K562 (cell line): ENCODE data around the gene B3GNT4. TPM values are rescaled to one million over a fixed set of nuclear protein-coding genes. Genes with fewer than 3 reads are reported as not detected.

Experiments used
- ATAC-seq: fragments of 200-7000 bp; cut with Tn5 transposase; 3 replicates; pipeline ENCODE4 v1.9.1; 2020; ENCODE audit warnings: moderate library complexity
- BruUV-seq: library from RNA; stranded (reverse); fragments of 400-500 nt; replicated peaks from 2 replicates; lab custom pipeline; 2021; lab: Mats Ljungman, UMichigan
- CTCF ChIA-PET: fragments of 300-600 bp; formaldehyde crosslinking; extraction: SDS; loops from one replicate; lab custom pipeline; 2021; ENCODE audit warnings: low intra/inter-chr PET ratio; lab: Yijun Ruan, JAX
- POLR2A ChIA-PET: fragments of 300-600, 350-650 bp; sonication (Branson Sonifier 250); formaldehyde crosslinking; extraction: SDS; loops from one replicate; lab custom pipeline; 2021; ENCODE audit warnings: antibody characterized with exemption, inconsistent platforms; lab: Yijun Ruan, JAX
- DNase-seq, 4 experiments: peaks; one replicate each; pipeline versions ENCODE4 v3.0.0 to v3.0.0-alpha.2; 2011 to 2018; ENCODE audit warnings: low spot score in 3 of 4, mixed read lengths in 3 of 4; ENCODE audit errors: extremely low read depth in 1 of 4
- FAIRE-seq: peaks from 2 replicates; lab custom pipeline; 2011; peaks lifted over from hg19 to GRCh38; lab: Jason Lieb, UNC
- H2AFZ ChIP-seq: 2 replicates; pipeline ENCODE4 v1.6.0; 2011; ENCODE audit warnings: low read depth, low read length, control low read depth, inconsistent platforms
- H3K27ac ChIP-seq: fragments of 200-600 bp; 3 replicates; pipeline ENCODE4 v1.8.0; 2011; ENCODE audit warnings: low read depth, mild to moderate bottlenecking, control low read depth, inconsistent platforms, low read length, moderate library complexity, mixed read lengths; ENCODE audit errors: extremely low read depth
- H3K27me3 ChIP-seq, 2 experiments: fragments of 300-600 bp in 1 of 2; 2 replicates in 1 of 2; 3 replicates in 1 of 2; pipeline versions ENCODE4 v1.6.0 to v1.8.0; 2011; ENCODE audit warnings: inconsistent platforms in 2 of 2, low read length in 2 of 2, mild to moderate bottlenecking in 1 of 2, mixed read lengths in 1 of 2, moderate library complexity in 1 of 2; ENCODE audit not compliant: control insufficient read depth in 2 of 2, insufficient read depth in 2 of 2
- H3K36me3 ChIP-seq: fragments of 300-600 bp; 3 replicates; pipeline ENCODE4 v1.8.0; 2011; ENCODE audit warnings: mild to moderate bottlenecking, low read length, inconsistent platforms; ENCODE audit not compliant: control insufficient read depth, insufficient read depth
- H3K4me1 ChIP-seq, 2 experiments: fragments of 200-600 bp in 1 of 2; replicated peaks in 1 of 2; 2 replicates in 1 of 2; 3 replicates in 1 of 2; pipeline versions ENCODE4 v1.5.1 to v1.8.0; 2011; ENCODE audit warnings: inconsistent platforms in 2 of 2, low read length in 2 of 2, mild to moderate bottlenecking in 1 of 2, mixed read lengths in 1 of 2, moderate library complexity in 1 of 2; ENCODE audit not compliant: control insufficient read depth in 2 of 2, insufficient read depth in 2 of 2
- H3K4me2 ChIP-seq: 2 replicates; pipeline ENCODE4 v1.6.1; 2011; ENCODE audit warnings: low read length, control low read depth, inconsistent platforms, mixed read lengths; ENCODE audit not compliant: insufficient read depth
- H3K4me3 ChIP-seq: fragments of 200-600 bp; sonication (generic), shearing (Covaris generic); 2 replicates; pipeline ENCODE4 v1.5.1; 2016; ENCODE audit warnings: control low read depth, inconsistent platforms
- H3K79me2 ChIP-seq: fragments of 200-600 bp; 3 replicates; pipeline ENCODE4 v1.8.0; 2011; ENCODE audit warnings: low read length, inconsistent platforms; ENCODE audit not compliant: control insufficient read depth, insufficient read depth
- H3K9ac ChIP-seq, 2 experiments: 2 replicates each; pipeline versions ENCODE4 v1.6.0 to v1.6.1; 2011; ENCODE audit warnings: low read depth in 2 of 2, low read length in 2 of 2, control low read depth in 1 of 2, inconsistent platforms in 1 of 2, mild to moderate bottlenecking in 1 of 2, mixed read lengths in 1 of 2; ENCODE audit not compliant: insufficient read depth in 1 of 2
- H3K9me1 ChIP-seq: one replicate; pipeline ENCODE4 v1.6.0; 2011; ENCODE audit warnings: inconsistent platforms, mild to moderate bottlenecking, low read length, moderate library complexity; ENCODE audit not compliant: control insufficient read depth, insufficient read depth
- H3K9me3 ChIP-seq: replicated peaks from 2 replicates; pipeline ENCODE4 v1.5.1; 2011; ENCODE audit warnings: low read depth, low read length, inconsistent platforms; ENCODE audit not compliant: control insufficient read depth, insufficient read depth
- H4K20me1 ChIP-seq: replicated peaks from 2 replicates; pipeline ENCODE4 v1.6.1; 2011; ENCODE audit warnings: low read length, inconsistent platforms, mixed read lengths; ENCODE audit not compliant: control insufficient read depth, insufficient read depth
- ARNT ChIP-seq, 2 experiments: fragments of 450-650 bp; IDR thresholded peaks; 2 replicates each; pipeline ENCODE4 v1.6.1; 2016; ENCODE audit warnings: mild to moderate bottlenecking in 1 of 2
- CBX5 ChIP-seq: IDR thresholded peaks from 2 replicates; pipeline ENCODE4 v1.6.1; 2014; ENCODE audit warnings: low read depth, borderline replicate concordance
- CGGBP1 ChIP-seq: fragments of 250-450 bp; sonication (Bioruptor Pico); IDR thresholded peaks from 2 replicates; pipeline ENCODE4 v1.9.0; 2021; ENCODE audit warnings: mild to moderate bottlenecking
- ESRRB ChIP-seq: fragments of 250-450 bp; sonication (Bioruptor Pico); IDR thresholded peaks from 2 replicates; pipeline ENCODE4 v1.5.0; 2020; ENCODE audit warnings: mild to moderate bottlenecking, moderate library complexity, borderline replicate concordance
- HDAC2 ChIP-seq: fragments of 450-650 bp; IDR thresholded peaks from 2 replicates; pipeline ENCODE4 v1.6.1; 2016; ENCODE audit warnings: mild to moderate bottlenecking
- HNRNPH1 ChIP-seq: fragments of 200-400 bp; formaldehyde crosslinking; optimal IDR thresholded peaks from 2 replicates; pipeline ENCODE3; 2017; ENCODE audit warnings: low read depth, mild to moderate bottlenecking, low read length, moderate library complexity
- KLF16 ChIP-seq: IDR thresholded peaks from 2 replicates; pipeline ENCODE4 v1.6.1; 2016; ENCODE audit warnings: antibody characterized with exemption
- POLR2A ChIP-seq: fragments of 450-650 bp; conservative IDR thresholded peaks from 2 replicates; pipeline ENCODE4 v1.6.1; 2016
- RBM25 ChIP-seq: fragments of 200-400 bp; formaldehyde crosslinking; IDR thresholded peaks from 2 replicates; pipeline ENCODE4 v1.6.1; 2018; ENCODE audit warnings: low read length, low read depth, moderate library complexity; ENCODE audit not compliant: severe bottlenecking
- ZFP36 ChIP-seq: fragments of 150-350 bp; IDR thresholded peaks from 2 replicates; pipeline ENCODE4 v1.6.1; 2018; ENCODE audit warnings: low read length, low read depth; ENCODE audit not compliant: partially characterized antibody
- WGBS: fragments of 100-300 bp; shearing (Covaris generic); methylation state at CpG from one replicate; pipeline ENCODE4 v1.1.6; 2016; ENCODE audit warnings: low coverage, mixed read lengths; ENCODE audit not compliant: insufficient coverage; ENCODE audit errors: missing lambda C conversion rate; 5-methylcytosine and 5-hydroxymethylcytosine counted together
- in situ Hi-C: fragments of 300-500 bp; cut with MboI; formaldehyde crosslinking; loops from 4 replicates; pipeline ENCODE4 v1.15.0; 2018; ENCODE audit warnings: inconsistent platforms, mixed read lengths
- intact Hi-C: fragments of 100-400 bp; cut with micrococcal nuclease; formaldehyde crosslinking; loops from 2 replicates; pipeline ENCODE4 v1.14.2; 2022
- polyA plus RNA-seq, 8 experiments: library from polyadenylated mRNA; depleted of rRNA in 4 of 8; stranded (reverse) in 5 of 8; unstranded in 3 of 8; fragments of >200 nt; fragmentation: Nextera tagmentation in 2 of 8; fragmentation: Illumina TruSeq in 1 of 8; extraction: Ambion mirVana in 2 of 8; extraction: Trizol in 1 of 8; gene quantifications; 2 replicates each; pipeline versions ENCODE4 v1.2.1 to v1.2.3, GENCODE V29; 2011 to 2014; ENCODE audit warnings: inconsistent platforms in 1 of 8, missing spikeins in 1 of 8
- total RNA-seq, 7 experiments: library from RNA; depleted of rRNA in 6 of 7; stranded (reverse); fragments of >200 nt in 6 of 7; fragmentation: Illumina TruSeq in 2 of 7; extraction: Trizol in 2 of 7; gene quantifications; 2 replicates each; pipeline versions ENCODE4 v1.2.1 to v1.2.3, GENCODE V29; 2011 to 2021; ENCODE audit warnings: low replicate concordance in 1 of 7
- TF ChIP-seq, protein P1 (sequence below): sonication (generic); formaldehyde crosslinking; IDR thresholded peaks from 2 replicates; pipeline ENCODE4 v1.8.1; 2023; ENCODE audit warnings: mild to moderate bottlenecking, missing genetic modification reagents

The B3GNT4 gene
- total and polyA plus RNA-seq, 9 of the 15 experiments (the other 6 are each of a cell fraction or from before 2014, with no cell fraction given), result 0.17 to 3.2 (median 1.3) TPM

- ChIA-PET POLR2A (interaction anchor here (1.0 to 1.6 kb wide), 6 partner anchors 8 to 22 kb away, joined by 3 to 6 read pairs (median 3); partner anchors contain the start of gene VPS33A), CTCF (no interaction called here)
- Histone ChIP-seq H2AFZ (no peak overlapping the region), H3K4me2 (no peak overlapping the region), H3K79me2 (no peaks in the 10 kb centered on the region), H3K4me3 (no peak overlapping the region), H3K36me3 (peaks cover 23% of the 10 kb centered on the region; the same call in 2 of the 3 replicates), H4K20me1 (no peaks in the 10 kb centered on the region), H3K27me3 (no peaks in the 10 kb centered on the region)
- FAIRE-seq, result no peak
- ATAC-seq, result no peak
- BruUV-seq, result no TSS peak
- no peak for TF ChIP-seq ARNT (IDR thresholded peaks at IDR 0.05)
- no peak for TF ChIP-seq ZFP36
- no peak for TF ChIP-seq CGGBP1 (CRISPR knock-in tag)
- TF ChIP-seq ESRRB (CRISPR knock-in tag), result no peak
- no peak for TF ChIP-seq CBX5
- TF ChIP-seq HNRNPH1, result no peak
- no peak for TF ChIP-seq RBM25
- no peak for TF ChIP-seq KLF16
- no peak for TF ChIP-seq HDAC2
- TF ChIP-seq, protein P1, sequence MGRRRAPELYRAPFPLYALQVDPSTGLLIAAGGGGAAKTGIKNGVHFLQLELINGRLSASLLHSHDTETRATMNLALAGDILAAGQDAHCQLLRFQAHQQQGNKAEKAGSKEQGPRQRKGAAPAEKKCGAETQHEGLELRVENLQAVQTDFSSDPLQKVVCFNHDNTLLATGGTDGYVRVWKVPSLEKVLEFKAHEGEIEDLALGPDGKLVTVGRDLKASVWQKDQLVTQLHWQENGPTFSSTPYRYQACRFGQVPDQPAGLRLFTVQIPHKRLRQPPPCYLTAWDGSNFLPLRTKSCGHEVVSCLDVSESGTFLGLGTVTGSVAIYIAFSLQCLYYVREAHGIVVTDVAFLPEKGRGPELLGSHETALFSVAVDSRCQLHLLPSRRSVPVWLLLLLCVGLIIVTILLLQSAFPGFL (CRISPR knock-in tag), result no peak
- TF ChIP-seq POLR2A, result no peak
- TF ChIP-seq, all 486 proteins: peak for 0
- Histone ChIP-seq H3K9ac (no peak overlapping the region), H3K9me1 (no peaks in the 10 kb centered on the region), H3K27ac (no peak overlapping the region), H3K4me1 (peaks cover 2 to 9% of the 10 kb centered on the region in 2 experiments; a peak in 3 of 5 replicates), H3K9me3 (no peaks in the 10 kb centered on the region)
- intact Hi-C loops (no loop called here), in situ Hi-C loops (no loop called here)
- 63% methylated on average over 6 of the region's 6 CpGs for WGBS
- no peak for DNase-seq
These were observed 40.5 kb downstream of the B3GNT4 start for GRCh38 chr12:122243965-122244364.
